GM21717 (cell line): ENCODE measurements around the gene GIPR.
A peak's percentile ranks its signal among the peaks of the same experiment; 100 is the strongest.

Experiments
- ATAC-seq: cut with Tn5 transposase; IDR thresholded peaks from one replicate; pipeline ENCODE4 v1.9.1; 2021; ENCODE audit warnings: mild to moderate bottlenecking, moderate library complexity; ENCODE audit not compliant: unreplicated experiment

GIPR gene

DNA sequence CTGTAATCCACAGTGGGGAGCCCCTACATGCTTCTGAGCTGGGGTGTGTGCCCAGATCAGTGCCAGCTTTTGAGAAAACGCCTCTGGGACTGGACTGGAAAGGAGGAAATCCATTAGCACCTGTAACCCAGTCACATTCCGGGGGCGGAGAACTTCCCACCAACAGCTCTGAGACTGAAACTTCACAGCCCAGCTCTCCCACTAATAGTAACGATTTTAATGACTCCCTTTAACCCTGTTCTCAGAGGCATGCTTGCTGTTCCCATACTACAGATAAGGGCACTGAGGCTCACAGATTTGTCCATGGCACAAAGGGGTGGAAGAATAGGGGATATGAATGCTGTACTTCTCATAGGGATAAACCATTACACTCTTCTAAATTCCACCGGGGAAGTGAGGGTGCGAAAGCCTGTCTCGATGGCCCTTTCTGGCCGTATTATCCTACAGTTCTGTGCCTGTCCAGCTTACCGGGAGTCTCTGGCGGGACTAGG is 61.8 kb downstream of the GIPR start:
- ATAC-seq, result no peak

DNA sequence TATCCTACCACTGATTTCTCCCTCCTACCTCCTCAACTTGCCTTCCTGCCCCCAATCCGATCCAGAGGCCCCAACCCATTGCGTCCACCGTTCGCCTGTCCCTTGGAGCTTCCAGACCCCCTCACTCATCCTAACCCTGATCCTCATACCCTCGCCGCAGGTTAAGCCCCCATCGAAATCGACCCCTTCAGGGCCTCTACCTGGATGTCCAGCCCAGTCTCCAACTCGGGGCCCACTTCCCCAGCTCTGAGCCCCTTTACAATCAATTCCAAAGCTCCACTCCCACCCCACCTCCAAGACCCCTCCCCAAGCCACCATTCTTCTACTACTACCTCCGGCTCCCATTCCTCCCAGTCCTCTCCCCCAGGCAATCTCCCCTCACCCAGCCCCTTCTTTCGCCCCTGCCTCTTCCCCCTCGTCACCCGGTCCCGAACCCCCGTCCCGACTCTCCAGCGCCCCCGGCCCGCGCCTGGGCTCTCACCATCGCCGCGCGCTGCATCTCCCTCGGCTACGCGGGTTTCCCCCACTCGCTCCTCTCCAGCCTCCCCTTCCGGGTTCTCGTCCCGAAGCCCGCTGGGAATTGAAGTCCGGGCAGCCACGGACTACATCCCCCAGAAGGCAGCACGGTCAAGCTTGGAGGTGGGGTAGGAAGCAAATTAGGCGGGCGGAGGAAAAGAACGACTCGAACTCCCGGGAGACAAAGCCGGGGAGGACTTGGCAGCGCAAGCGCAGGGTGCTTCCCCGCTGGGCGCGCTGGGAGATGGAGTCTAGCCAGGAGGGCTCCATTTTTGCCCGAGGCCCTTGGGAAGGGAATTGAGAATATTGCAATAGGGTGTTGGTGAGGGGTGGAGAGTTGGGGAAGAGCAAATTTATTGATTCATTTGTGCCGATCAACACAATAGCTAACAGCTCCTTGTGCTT is 62.6 kb downstream of the GIPR start, which contains the start of gene FBXO46:
TSS of gene FBXO46 (minus strand) at position 529 of the 921 bp plus-strand sequence. CDS start 17,401 bp downstream, outside the sequence.
- peak; percentile 87 for ATAC-seq
